HG03439 (cell line): ENCODE measurements around the gene FGF21.

Source experiments
- ATAC-seq: cut with Tn5 transposase; IDR thresholded peaks from one replicate; pipeline ENCODE4 v1.9.1; 2021; ENCODE audit warnings: mild to moderate bottlenecking, moderate library complexity; ENCODE audit not compliant: unreplicated experiment

Gene FGF21

GRCh38 chr19:48728911-48729664 lies 26.2 kb upstream of the FGF21 start:
- ATAC-seq = no peak

GRCh38 chr19:48731452-48731851 lies 23.9 kb upstream of the FGF21 start:
- no peak for ATAC-seq

GRCh38 chr19:48734625-48735024 lies 20.7 kb upstream of the FGF21 start:
- no peak for ATAC-seq

- no peak for ATAC-seq
Observed at GRCh38 chr19:48735031-48735615, 20.2 kb upstream of the FGF21 start.

GRCh38 chr19:48737360-48737998 lies 17.8 kb upstream of the FGF21 start:
- no peak for ATAC-seq

- peak; percentile 82 for ATAC-seq
Observed at GRCh38 chr19:48738557-48739403, 16.5 kb upstream of the FGF21 start.

GRCh38 chr19:48739404-48740163 lies 15.7 kb upstream of the FGF21 start:
- no peak for ATAC-seq

GRCh38 chr19:48740164-48740972 lies 15.0 kb upstream of the FGF21 start, which contains the start of gene RASIP1:
Gene RASIP1 (minus strand): TSS chr19:48740610. CDS start chr19:48740282, 328 bp downstream.
- ATAC-seq = no peak

- ATAC-seq = no peak
Observed at GRCh38 chr19:48741129-48741999, 14.0 kb upstream of the FGF21 start.

- no peak for ATAC-seq
Observed at GRCh38 chr19:48742096-48742495, 13.2 kb upstream of the FGF21 start.

GRCh38 chr19:48745208-48745995 lies 9.9 kb upstream of the FGF21 start:
- ATAC-seq = no peak

- no peak for ATAC-seq
Observed at GRCh38 chr19:48746110-48746509, 9.2 kb upstream of the FGF21 start.

- ATAC-seq = no peak
Observed at GRCh38 chr19:48746738-48747575, 8.4 kb upstream of the FGF21 start, which contains the start of gene IZUMO1. Gene IZUMO1 (minus strand): TSS chr19:48746909. CDS start chr19:48745859, 1,050 bp downstream.

GRCh38 chr19:48749571-48750198 lies 5.6 kb upstream of the FGF21 start:
- ATAC-seq = no peak

- ATAC-seq = no peak
Observed at GRCh38 chr19:48750351-48750750, 5.0 kb upstream of the FGF21 start.

- no peak for ATAC-seq
Observed at GRCh38 chr19:48750771-48751504, 4.4 kb upstream of the FGF21 start.
